Stimulated activated CD8-positive, alpha-beta memory T cell treated with anti-CD3 and anti-CD28 coated beads, Interleukin-15, amount 100 ng/mL, for 24 hours (primary cell): ENCODE data around the gene COPG1.
"Not testable (repeated sequence)": the region's sequence is repeated elsewhere in the genome, so short reads cannot be mapped to it uniquely, and the experiment has no call there.

Experiments used
- DNase-seq: peaks from one replicate; pipeline ENCODE4 v3.0.0-alpha.2; 2020; ENCODE audit warnings: low read depth

Gene COPG1

GRCh38 chr3:129249284-129250065 lies at the start of gene COPG1:
COPG1 (plus strand) TSS chr3:129249606; CDS start chr3:129249710, 104 bp downstream.
- DNase-seq = peak; percentile 81

GRCh38 chr3:129204473-129204872 lies 44.9 kb upstream of the COPG1 start:
- DNase-seq = no peak

GRCh38 chr3:129205109-129205832 lies 44.1 kb upstream of the COPG1 start:
- DNase-seq = no peak

GRCh38 chr3:129207479-129207878 lies 41.9 kb upstream of the COPG1 start:
- no peak for DNase-seq

- DNase-seq = no peak
Measured at GRCh38 chr3:129211345-129211744, 38.1 kb upstream of the COPG1 start.

GRCh38 chr3:129211772-129212171 lies 37.6 kb upstream of the COPG1 start:
- DNase-seq = no peak

GRCh38 chr3:129213238-129213637 lies 36.2 kb upstream of the COPG1 start:
- no peak for DNase-seq

GRCh38 chr3:129218742-129219141 lies 30.7 kb upstream of the COPG1 start:
- no peak for DNase-seq

GRCh38 chr3:129224387-129224786 lies 25.0 kb upstream of the COPG1 start:
- not testable (repeated sequence) for DNase-seq

- DNase-seq = no peak
Measured at GRCh38 chr3:129224984-129225393, 24.4 kb upstream of the COPG1 start.

GRCh38 chr3:129226374-129226773 lies 23.0 kb upstream of the COPG1 start:
- no peak for DNase-seq

GRCh38 chr3:129228891-129229585 lies 20.4 kb upstream of the COPG1 start:
- no peak for DNase-seq

GRCh38 chr3:129230311-129231019 lies 18.9 kb upstream of the COPG1 start:
- DNase-seq = no peak

- no peak for DNase-seq
Measured at GRCh38 chr3:129231331-129232119, 17.9 kb upstream of the COPG1 start.

GRCh38 chr3:129233538-129233937 lies 15.9 kb upstream of the COPG1 start:
- DNase-seq = no peak

GRCh38 chr3:129234441-129234840 lies 15.0 kb upstream of the COPG1 start:
- no peak for DNase-seq

GRCh38 chr3:129235344-129235917 lies 14.0 kb upstream of the COPG1 start:
- no peak for DNase-seq

GRCh38 chr3:129238945-129239705 lies 10.3 kb upstream of the COPG1 start:
- no peak for DNase-seq

- DNase-seq = no peak
Measured at GRCh38 chr3:129239991-129240390, 9.4 kb upstream of the COPG1 start.

- DNase-seq = no peak
Measured at GRCh38 chr3:129240436-129240835, 9.0 kb upstream of the COPG1 start.
